GM19240 (cell line): ENCODE data around the gene CTNNA2.

Experiments used
- DNase-seq: peaks from one replicate; pipeline ENCODE4 v3.0.0; 2011; ENCODE audit warnings: low spot score; ENCODE audit not compliant: insufficient read length

The CTNNA2 gene

GRCh38 chr2:80255918-80256781 is 743.3 kb downstream of the CTNNA2 start:
- DNase-seq: no peak

GRCh38 chr2:80256782-80257167 is 743.9 kb downstream of the CTNNA2 start:
- DNase-seq: no peak

- no peak for DNase-seq
These were observed 744.6 kb downstream of the CTNNA2 start for GRCh38 chr2:80257450-80257849.

DNA sequence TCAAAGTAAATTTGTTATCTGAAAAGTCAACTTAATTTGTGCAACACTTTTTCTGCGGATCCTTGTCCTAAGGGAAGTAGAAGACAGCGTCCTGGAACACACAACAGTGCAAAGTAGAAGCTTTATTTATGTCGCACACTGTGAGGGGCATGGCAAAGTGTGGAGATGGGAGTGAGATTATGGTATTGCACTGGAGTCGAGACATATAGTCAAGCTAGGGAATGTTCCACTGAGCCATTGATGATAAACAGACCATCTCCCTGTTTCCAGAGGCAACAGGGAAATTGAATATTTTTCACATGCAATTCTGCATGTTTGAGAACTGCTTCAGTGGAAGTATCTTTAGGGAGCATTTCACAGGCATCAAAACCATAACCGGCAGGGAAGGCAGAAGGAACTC is 745.5 kb downstream of the CTNNA2 start:
- DNase-seq: no peak

- DNase-seq: no peak
These were observed 745.9 kb downstream of the CTNNA2 start for GRCh38 chr2:80258793-80259192.

DNA sequence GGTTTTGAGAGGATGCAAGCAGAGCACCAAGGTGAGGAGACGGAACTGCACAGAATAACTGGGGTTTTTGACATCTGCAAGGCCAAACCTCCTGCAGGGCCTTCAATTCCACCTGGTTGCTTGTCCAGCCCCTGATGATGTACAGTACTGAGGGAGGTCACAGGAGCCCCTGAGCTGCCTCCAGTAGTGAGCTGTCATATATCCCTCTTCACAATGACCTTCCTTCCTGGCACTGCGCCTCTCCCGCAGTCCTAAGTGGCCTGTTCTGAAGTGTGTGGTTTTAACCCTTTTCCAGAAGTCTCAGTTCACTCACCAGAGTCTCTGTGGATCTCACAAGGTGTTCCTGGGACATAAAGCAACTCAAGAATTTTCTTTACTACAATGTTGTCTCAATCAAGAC is 746.4 kb downstream of the CTNNA2 start:
- DNase-seq: no peak

- no peak for DNase-seq
These were observed 753.4 kb downstream of the CTNNA2 start for GRCh38 chr2:80266231-80266630.

- no peak for DNase-seq
These were observed 757.0 kb downstream of the CTNNA2 start for GRCh38 chr2:80269806-80270205.

DNA sequence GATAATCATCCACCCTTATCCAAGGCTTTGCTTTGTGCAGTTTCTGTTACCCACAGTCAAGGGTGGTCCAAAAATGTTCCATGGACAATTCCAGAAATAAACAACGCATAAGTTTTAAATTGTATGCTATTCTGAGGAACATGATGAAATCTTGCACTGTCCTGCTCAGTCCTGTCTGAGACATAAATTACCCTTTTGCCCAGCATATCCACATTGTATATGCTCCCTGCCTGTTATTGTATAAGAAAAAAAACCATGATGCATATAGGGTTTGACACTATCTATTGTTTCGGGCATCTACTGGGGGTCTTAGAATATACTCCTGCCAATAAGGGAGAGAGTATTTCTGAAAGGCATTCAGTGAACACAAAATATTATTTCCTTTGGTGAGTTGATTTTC is 767.7 kb downstream of the CTNNA2 start:
- DNase-seq: no peak

GRCh38 chr2:80281049-80281448 is 768.2 kb downstream of the CTNNA2 start:
- DNase-seq: no peak

- DNase-seq: no peak
These were observed 775.7 kb downstream of the CTNNA2 start for GRCh38 chr2:80288576-80288975.

- DNase-seq: no peak
These were observed 778.8 kb downstream of the CTNNA2 start for GRCh38 chr2:80291656-80292055.

DNA sequence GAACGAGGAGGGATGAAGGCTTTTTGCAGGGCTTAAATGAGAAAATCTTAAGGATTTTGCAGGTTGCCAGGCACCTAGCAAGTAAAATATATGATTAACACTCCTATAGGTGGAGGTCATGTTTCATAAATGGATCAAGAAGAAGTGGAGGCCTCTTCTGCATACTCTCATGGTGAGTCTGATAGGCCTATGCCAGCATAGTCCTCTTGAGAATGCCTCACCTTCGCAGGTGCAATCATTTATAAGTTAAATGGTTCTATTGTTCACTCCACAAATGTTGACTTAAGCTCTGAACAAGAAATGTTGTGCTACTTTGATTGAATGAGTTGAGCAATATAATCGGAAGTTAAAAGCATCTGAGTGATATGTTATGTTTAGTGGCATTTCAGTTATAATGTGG is 779.6 kb downstream of the CTNNA2 start:
- DNase-seq: no peak

DNA sequence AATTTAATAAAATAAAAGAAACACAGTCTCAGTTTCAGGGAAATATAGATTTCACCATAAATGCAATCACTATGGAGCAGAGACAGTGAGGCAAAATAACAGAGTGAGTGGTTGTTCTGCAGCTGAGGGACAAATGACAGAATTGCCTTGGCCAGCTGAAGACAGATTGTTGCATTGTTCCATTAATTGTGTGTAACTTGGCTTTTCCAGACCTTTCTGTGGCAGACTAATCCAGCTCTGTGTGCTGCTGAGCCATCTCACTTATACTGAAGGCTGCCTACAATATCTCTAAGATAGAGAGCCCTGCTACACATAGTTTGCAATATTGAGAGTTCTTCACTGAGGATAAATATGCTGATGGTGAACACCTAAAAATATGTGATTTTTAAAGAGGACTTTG is 780.2 kb downstream of the CTNNA2 start:
- DNase-seq: no peak

GRCh38 chr2:80298954-80299353 is 786.1 kb downstream of the CTNNA2 start:
- DNase-seq: no peak

DNA sequence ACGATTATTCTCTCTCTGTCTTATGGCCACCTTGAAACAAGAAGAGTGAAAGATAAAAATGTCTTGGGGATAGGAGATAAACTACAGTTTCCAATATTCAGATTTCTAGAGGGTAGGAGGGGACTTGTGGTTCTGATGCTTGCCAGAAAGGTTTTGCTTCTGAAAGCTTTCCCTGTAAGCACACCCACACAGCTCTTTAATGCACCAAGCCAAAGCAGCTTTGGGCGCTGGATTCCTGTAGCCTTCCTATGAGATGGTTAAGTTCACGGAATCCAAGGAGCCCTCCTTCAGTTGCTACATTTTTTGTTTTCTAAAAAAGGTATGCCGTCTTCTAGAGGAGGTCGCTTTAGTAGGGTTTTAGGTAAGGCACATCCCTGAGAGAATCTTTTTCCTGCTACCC is 786.8 kb downstream of the CTNNA2 start:
- DNase-seq: no peak

DNA sequence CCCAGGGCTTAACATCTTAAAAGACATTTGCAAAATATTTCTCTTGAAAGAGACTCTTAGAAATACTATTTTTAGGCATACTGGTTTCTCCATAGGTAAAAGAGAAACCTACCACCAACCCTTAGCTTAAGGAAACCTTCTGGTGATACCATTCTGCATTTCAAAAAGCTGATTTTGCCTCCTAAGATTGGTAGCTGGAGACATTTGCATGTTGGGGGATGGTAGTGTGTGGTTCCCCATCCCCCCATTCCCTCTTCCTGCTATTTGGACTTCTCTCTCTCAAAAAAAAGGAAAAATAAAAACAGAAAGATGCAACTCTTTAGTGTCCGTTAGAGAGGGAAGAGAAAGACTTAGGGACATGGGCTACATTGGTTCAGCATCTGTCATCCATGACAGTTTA is 787.5 kb downstream of the CTNNA2 start:
- DNase-seq: no peak

- DNase-seq: no peak
These were observed 788.1 kb downstream of the CTNNA2 start for GRCh38 chr2:80300954-80301353.

DNA sequence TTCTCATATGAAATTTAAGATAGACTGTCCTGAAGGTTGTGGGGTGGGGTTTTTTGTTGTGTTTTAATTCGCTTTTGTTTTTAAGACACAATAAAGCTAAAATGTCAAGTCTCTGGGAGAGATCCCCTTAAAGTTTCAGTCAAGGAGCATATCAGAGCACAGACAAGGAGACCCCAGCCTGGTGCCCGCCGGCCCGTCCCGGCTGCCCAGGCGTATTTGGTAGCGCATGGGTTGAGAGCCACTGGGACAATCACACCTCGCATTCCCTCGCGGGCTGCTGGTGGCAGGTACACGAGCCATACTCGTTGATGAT is 789.1 kb downstream of the CTNNA2 start:
- no peak for DNase-seq

GRCh38 chr2:80302314-80303005 is 789.6 kb downstream of the CTNNA2 start:
- DNase-seq: no peak

GRCh38 chr2:80303006-80303908 is 790.4 kb downstream of the CTNNA2 start:
- DNase-seq: no peak
